Ishikawa (cell line): ENCODE data around the gene TMEM91.

ENCODE experiments used
- CEBPB ChIP-seq: IDR thresholded peaks from 2 replicates; pipeline ENCODE4 v1.6.1; 2012
- CREB1 ChIP-seq: IDR thresholded peaks from 2 replicates; pipeline ENCODE4 v1.6.1; 2012; ENCODE audit warnings: low read depth
- EGR1 ChIP-seq: IDR thresholded peaks from 2 replicates; pipeline ENCODE4 v1.6.1; 2012
- EP300 ChIP-seq: IDR thresholded peaks from 2 replicates; pipeline ENCODE4 v1.6.1; 2012; ENCODE audit warnings: borderline replicate concordance
- FOXM1 ChIP-seq: IDR thresholded peaks from 2 replicates; pipeline ENCODE4 v1.6.1; 2012; ENCODE audit warnings: low read depth, borderline replicate concordance
- NFIC ChIP-seq: IDR thresholded peaks from 2 replicates; pipeline ENCODE4 v1.6.1; 2012
- RAD21 ChIP-seq: IDR thresholded peaks from 2 replicates; pipeline ENCODE4 v1.6.1; 2012; ENCODE audit warnings: low read depth
- TAF1 ChIP-seq: IDR thresholded peaks from 2 replicates; pipeline ENCODE4 v1.6.1; 2012; ENCODE audit warnings: low read depth, mild to moderate bottlenecking
- TCF12 ChIP-seq: IDR thresholded peaks from 2 replicates; pipeline ENCODE4 v1.6.1; 2012; ENCODE audit warnings: low read depth
- TEAD4 ChIP-seq: IDR thresholded peaks from 2 replicates; pipeline ENCODE4 v1.6.1; 2012
- YY1 ChIP-seq: IDR thresholded peaks from 2 replicates; pipeline ENCODE4 v1.6.1; 2012; ENCODE audit warnings: low read depth
- ZBTB7A ChIP-seq: IDR thresholded peaks from 2 replicates; pipeline ENCODE4 v1.6.1; 2012; ENCODE audit warnings: low read depth
- TF ChIP-seq, protein P1 (sequence below): IDR thresholded peaks from 2 replicates; pipeline ENCODE4 v1.6.1; 2012
- TF ChIP-seq, protein P2 (sequence below): IDR thresholded peaks from 2 replicates; pipeline ENCODE4 v1.6.1; 2012; ENCODE audit warnings: low read depth, mild to moderate bottlenecking
- TF ChIP-seq, protein P3 (sequence below): IDR thresholded peaks from 2 replicates; pipeline ENCODE4 v1.6.1; 2012

The TMEM91 gene

DNA sequence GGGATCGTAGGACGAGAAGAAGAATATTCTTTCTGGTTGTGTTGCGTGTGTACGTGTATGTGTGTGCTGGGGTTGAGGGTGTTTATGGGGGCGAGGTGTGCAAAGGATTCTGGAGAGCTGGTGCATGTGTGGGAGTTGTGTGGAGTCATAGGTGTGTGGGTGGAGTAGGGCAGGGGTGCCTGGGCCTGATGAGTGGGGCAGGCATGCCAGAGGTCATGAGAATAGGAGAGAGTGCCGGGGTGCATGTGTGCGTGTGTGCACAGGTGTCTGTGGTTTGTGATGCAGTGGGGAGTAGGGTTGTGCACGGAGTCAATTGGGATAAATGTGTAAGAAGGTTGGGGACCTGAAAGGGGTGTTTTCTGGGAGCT, 649 bp downstream of the TMEM91 start:
- TF ChIP-seq FOXM1 (no peak), EP300 (no peak), ZBTB7A (no peak), CREB1 (no peak), TAF1 (no peak), YY1 (no peak), EGR1 (no peak), TCF12 (no peak), RAD21 (no peak), CEBPB (no peak), NFIC (no peak), TEAD4 (no peak)
- TF ChIP-seq, protein P1, sequence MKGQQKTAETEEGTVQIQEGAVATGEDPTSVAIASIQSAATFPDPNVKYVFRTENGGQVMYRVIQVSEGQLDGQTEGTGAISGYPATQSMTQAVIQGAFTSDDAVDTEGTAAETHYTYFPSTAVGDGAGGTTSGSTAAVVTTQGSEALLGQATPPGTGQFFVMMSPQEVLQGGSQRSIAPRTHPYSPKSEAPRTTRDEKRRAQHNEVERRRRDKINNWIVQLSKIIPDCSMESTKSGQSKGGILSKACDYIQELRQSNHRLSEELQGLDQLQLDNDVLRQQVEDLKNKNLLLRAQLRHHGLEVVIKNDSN, result no peak
- TF ChIP-seq, protein P2, sequence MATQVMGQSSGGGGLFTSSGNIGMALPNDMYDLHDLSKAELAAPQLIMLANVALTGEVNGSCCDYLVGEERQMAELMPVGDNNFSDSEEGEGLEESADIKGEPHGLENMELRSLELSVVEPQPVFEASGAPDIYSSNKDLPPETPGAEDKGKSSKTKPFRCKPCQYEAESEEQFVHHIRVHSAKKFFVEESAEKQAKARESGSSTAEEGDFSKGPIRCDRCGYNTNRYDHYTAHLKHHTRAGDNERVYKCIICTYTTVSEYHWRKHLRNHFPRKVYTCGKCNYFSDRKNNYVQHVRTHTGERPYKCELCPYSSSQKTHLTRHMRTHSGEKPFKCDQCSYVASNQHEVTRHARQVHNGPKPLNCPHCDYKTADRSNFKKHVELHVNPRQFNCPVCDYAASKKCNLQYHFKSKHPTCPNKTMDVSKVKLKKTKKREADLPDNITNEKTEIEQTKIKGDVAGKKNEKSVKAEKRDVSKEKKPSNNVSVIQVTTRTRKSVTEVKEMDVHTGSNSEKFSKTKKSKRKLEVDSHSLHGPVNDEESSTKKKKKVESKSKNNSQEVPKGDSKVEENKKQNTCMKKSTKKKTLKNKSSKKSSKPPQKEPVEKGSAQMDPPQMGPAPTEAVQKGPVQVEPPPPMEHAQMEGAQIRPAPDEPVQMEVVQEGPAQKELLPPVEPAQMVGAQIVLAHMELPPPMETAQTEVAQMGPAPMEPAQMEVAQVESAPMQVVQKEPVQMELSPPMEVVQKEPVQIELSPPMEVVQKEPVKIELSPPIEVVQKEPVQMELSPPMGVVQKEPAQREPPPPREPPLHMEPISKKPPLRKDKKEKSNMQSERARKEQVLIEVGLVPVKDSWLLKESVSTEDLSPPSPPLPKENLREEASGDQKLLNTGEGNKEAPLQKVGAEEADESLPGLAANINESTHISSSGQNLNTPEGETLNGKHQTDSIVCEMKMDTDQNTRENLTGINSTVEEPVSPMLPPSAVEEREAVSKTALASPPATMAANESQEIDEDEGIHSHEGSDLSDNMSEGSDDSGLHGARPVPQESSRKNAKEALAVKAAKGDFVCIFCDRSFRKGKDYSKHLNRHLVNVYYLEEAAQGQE, result no peak
- TF ChIP-seq, protein P3, sequence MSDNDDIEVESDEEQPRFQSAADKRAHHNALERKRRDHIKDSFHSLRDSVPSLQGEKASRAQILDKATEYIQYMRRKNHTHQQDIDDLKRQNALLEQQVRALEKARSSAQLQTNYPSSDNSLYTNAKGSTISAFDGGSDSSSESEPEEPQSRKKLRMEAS, result no peak

DNA sequence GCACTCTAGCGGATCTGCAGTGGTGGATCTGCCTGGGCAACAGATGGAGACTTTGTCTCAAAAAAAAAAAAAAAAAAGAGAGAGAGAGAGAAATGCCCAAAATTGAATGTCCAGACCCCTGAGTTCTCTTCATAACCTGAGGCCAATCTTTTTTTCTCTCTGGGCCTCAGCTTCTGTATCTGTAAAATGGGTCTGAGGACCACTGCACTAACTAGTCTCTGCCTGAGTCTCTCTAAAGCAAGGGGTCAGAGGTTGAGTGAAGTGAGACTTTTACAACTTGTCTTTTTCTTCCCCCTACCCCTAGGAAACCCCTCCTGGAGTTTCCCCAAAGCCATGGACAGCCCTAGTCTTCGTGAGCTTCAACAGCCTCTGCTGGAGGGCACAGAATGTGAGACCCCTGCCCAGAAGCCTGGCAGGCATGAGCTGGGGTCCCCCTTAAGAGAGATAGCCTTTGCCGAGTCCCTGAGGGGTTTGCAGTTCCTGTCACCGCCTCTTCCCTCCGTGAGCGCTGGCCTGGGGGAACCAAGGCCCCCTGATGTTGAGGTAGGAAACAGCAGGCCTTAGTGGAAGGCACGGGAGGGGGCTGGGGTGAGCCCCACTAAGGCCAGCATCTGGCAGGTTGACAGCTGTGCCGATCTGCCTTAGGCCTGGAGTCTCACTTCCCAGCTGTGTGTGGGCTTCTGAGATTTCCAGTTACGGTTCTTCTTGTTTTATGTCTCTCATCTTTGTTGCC, 1.8 kb downstream of the TMEM91 start:
- TF ChIP-seq ZBTB7A (no peak), TCF12 (no peak), NFIC (no peak), RAD21 (no peak), TEAD4 (no peak), TAF1 (no peak), EP300 (no peak), FOXM1 (no peak), YY1 (no peak)
- TF ChIP-seq, protein P3, result no peak

DNA sequence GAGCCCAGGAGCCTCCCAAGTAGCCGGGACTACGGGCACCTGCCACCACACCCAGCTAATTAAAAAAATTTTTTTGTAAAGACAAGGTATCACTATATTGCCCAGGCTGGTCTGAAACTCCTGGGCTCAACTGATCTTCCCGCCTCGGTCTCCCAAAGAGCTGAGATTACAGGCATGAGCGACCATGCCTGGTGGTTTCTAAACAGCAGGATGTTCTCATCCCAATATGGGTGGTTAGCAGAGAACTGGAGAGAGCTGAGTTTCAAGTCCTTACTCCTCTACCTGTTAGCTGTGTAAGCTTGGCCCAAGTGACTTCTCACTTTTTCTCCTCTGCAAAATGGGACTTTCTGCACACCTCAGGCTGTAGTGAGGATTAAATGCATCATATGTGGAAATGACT, 8.0 kb downstream of the TMEM91 start:
- TF ChIP-seq CREB1, result no peak
- no peak for TF ChIP-seq RAD21
- TF ChIP-seq, protein P2, result no peak

DNA sequence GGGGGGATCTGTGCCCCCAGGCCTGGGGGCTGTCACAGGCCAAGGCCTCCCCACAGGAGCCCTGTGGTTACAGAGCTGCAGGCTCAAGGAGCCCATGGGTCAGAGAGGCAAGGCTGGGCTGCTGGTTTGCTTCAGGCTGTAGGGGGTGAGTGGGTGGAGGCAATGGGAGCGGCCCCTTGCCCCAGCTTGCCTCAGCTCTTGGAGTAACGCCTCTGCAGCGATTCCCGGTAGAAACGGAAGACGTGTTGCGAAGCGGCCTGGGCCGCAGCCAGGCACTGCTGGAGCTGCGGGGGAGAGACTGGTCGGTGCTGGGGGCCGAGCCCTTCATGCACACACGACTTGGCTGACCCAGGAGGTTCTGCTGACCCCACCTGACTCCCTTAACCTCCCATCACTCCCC, 10.1 kb downstream of the TMEM91 start:
- TF ChIP-seq CREB1, result no peak

DNA sequence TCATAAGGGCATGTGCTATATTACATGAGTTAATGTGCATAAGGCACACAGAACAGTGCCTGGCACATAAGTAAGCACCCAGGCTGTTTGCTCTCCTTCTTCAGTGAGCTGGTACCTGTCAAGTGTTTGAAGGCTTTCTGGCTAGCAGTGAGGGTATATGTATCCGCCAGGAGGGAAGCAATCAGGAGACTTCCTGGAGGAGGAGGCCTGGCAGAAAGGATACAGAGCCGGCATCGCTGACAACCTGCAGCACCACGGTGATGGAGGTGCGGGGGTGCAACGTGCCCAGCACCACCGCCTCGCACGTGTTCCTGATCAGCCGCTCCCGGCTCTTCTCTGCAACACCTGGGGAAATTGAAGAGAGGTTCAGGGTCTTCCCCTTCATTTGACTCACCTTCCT, 15.3 kb downstream of the TMEM91 start:
- no peak for TF ChIP-seq RAD21
- no peak for TF ChIP-seq NFIC
- TF ChIP-seq EGR1, result no peak
- TF ChIP-seq FOXM1, result no peak
- TF ChIP-seq TCF12, result no peak
- TF ChIP-seq, protein P2, result no peak
- TF ChIP-seq, protein P1, result no peak
